Muscle layer of duodenum (tissue), 2 donors: ENCODE measurements around the gene SMAP2.
A peak's percentile ranks its signal among the peaks of the same experiment; 100 is the strongest.
"Not testable (repeated sequence)": the region's sequence is repeated elsewhere in the genome, so short reads cannot be mapped to it uniquely, and the experiment has no call there.

Experiments used
- H3K27ac ChIP-seq: one replicate; pipeline ENCODE4 v1.7.0; 2013; ENCODE audit warnings: mild to moderate bottlenecking, low read length
- H3K27me3 ChIP-seq: one replicate; pipeline ENCODE4 v1.7.0; 2013; ENCODE audit warnings: low read depth, mild to moderate bottlenecking, control low read depth, low read length
- H3K36me3 ChIP-seq, 2 donors: one replicate each; pipeline ENCODE4 v1.7.0; 2013; ENCODE audit warnings: low read length in 2 of 2, control low read depth in 1 of 2, mild to moderate bottlenecking in 1 of 2; ENCODE audit not compliant: insufficient read depth in 2 of 2, control insufficient read depth in 1 of 2
- H3K4me1 ChIP-seq, 2 donors: one replicate each; pipeline ENCODE4 v1.7.0; 2013; ENCODE audit warnings: low read length in 2 of 2, mild to moderate bottlenecking in 2 of 2, control low read depth in 1 of 2, moderate library complexity in 1 of 2; ENCODE audit not compliant: insufficient read depth in 2 of 2, control insufficient read depth in 1 of 2
- H3K4me3 ChIP-seq, 2 donors: one replicate each; pipeline ENCODE4 v1.7.0; 2013; ENCODE audit warnings: low read length in 2 of 2, low read depth in 1 of 2, mild to moderate bottlenecking in 1 of 2
- H3K9me3 ChIP-seq, 2 donors: one replicate each; pipeline ENCODE4 v1.7.0; 2013; ENCODE audit warnings: low read length in 2 of 2, control low read depth in 1 of 2, mild to moderate bottlenecking in 1 of 2; ENCODE audit not compliant: control insufficient read depth in 1 of 2
- donor health status: healthy.

Gene SMAP2

GRCh38 chr1:40373323-40374283, at the start of gene SMAP2:
SMAP2 (plus strand) TSS chr1:40373727; CDS start chr1:40374121, 394 bp downstream.
- Histone ChIP-seq H3K27me3 (no peaks in the 10 kb centered on the region), H3K4me1 (peaks cover 5 to 12% of the 10 kb centered on the region in 2 donors), H3K36me3 (no peaks in the 10 kb centered on the region), H3K4me3 (peak within 1 kb of the TSS; percentile 82 to 100), H3K27ac (peak within 1 kb of the TSS; percentile 91), H3K9me3 (no peaks in the 10 kb centered on the region)

GRCh38 chr1:40331403-40331802, 42.1 kb upstream of the SMAP2 start:
- H3K27ac ChIP-seq, H3K4me1 ChIP-seq, H3K9me3 ChIP-seq, H3K27me3 ChIP-seq, H3K4me3 ChIP-seq, H3K36me3 ChIP-seq: not testable (repeated sequence)

- Histone ChIP-seq H3K27me3 (no peaks in the 10 kb centered on the region), H3K27ac (no peak overlapping the region), H3K9me3 (no peaks in the 10 kb centered on the region), H3K4me3 (no peak overlapping the region), H3K4me1 (no peaks in the 10 kb centered on the region), H3K36me3 (no peaks in the 10 kb centered on the region)
Measured at GRCh38 chr1:40332695-40333094, 40.8 kb upstream of the SMAP2 start.

GRCh38 chr1:40337443-40337842, 36.1 kb upstream of the SMAP2 start:
- Histone ChIP-seq H3K4me3 (no peak overlapping the region), H3K36me3 (no peaks in the 10 kb centered on the region), H3K4me1 (peaks cover 0 to 7% of the 10 kb centered on the region in 2 donors), H3K27ac (no peak overlapping the region), H3K27me3 (no peaks in the 10 kb centered on the region), H3K9me3 (no peaks in the 10 kb centered on the region)

GRCh38 chr1:40338745-40339419, 34.6 kb upstream of the SMAP2 start:
- H3K9me3 ChIP-seq = no peaks in the 10 kb centered on the region
- H3K27ac ChIP-seq = peak overlapping the region; percentile 3
- H3K4me3 ChIP-seq = peak overlapping the region in 1 of 2 donors; percentile 14
- no peaks in the 10 kb centered on the region for H3K36me3 ChIP-seq
- no peaks in the 10 kb centered on the region for H3K27me3 ChIP-seq
- peaks cover 0 to 7% of the 10 kb centered on the region in 2 donors for H3K4me1 ChIP-seq

- Histone ChIP-seq H3K27me3 (no peaks in the 10 kb centered on the region), H3K4me3 (no peak overlapping the region), H3K9me3 (no peaks in the 10 kb centered on the region), H3K4me1 (peaks cover 0 to 7% of the 10 kb centered on the region in 2 donors), H3K36me3 (no peaks in the 10 kb centered on the region), H3K27ac (no peak overlapping the region)
Measured at GRCh38 chr1:40339420-40340323, 33.9 kb upstream of the SMAP2 start.

- no peaks in the 10 kb centered on the region for H3K36me3 ChIP-seq
- no peaks in the 10 kb centered on the region for H3K27me3 ChIP-seq
- H3K27ac ChIP-seq = no peak overlapping the region
- H3K4me1 ChIP-seq = peaks cover 0 to 7% of the 10 kb centered on the region in 2 donors
- no peaks in the 10 kb centered on the region for H3K9me3 ChIP-seq
- H3K4me3 ChIP-seq = no peak overlapping the region
Measured at GRCh38 chr1:40341491-40342380, 31.8 kb upstream of the SMAP2 start.

- not testable (repeated sequence) for H3K36me3 ChIP-seq, H3K4me3 ChIP-seq, H3K9me3 ChIP-seq, H3K4me1 ChIP-seq, H3K27me3 ChIP-seq, H3K27ac ChIP-seq
Measured at GRCh38 chr1:40342381-40342717, 31.2 kb upstream of the SMAP2 start.

- H3K27me3 ChIP-seq = no peaks in the 10 kb centered on the region
- H3K36me3 ChIP-seq = no peaks in the 10 kb centered on the region
- H3K9me3 ChIP-seq = no peaks in the 10 kb centered on the region
- H3K27ac ChIP-seq = no peak overlapping the region
- H3K4me1 ChIP-seq = no peaks in the 10 kb centered on the region
- H3K4me3 ChIP-seq = no peak overlapping the region
Measured at GRCh38 chr1:40344597-40344996, 28.9 kb upstream of the SMAP2 start.

GRCh38 chr1:40350391-40350790, 23.1 kb upstream of the SMAP2 start:
- no peak overlapping the region for H3K4me3 ChIP-seq
- no peaks in the 10 kb centered on the region for H3K36me3 ChIP-seq
- H3K27me3 ChIP-seq = no peaks in the 10 kb centered on the region
- no peaks in the 10 kb centered on the region for H3K9me3 ChIP-seq
- no peaks in the 10 kb centered on the region for H3K4me1 ChIP-seq
- H3K27ac ChIP-seq = no peak overlapping the region
